Endothelial cell of umbilical vein (primary cell): ENCODE data around the gene INO80C.

Experiments
- EZH2 ChIP-seq: IDR thresholded peaks from 2 replicates; pipeline ENCODE4 v1.6.1; 2012; ENCODE audit warnings: borderline replicate concordance, low read depth, mild to moderate bottlenecking, moderate library complexity, low read length, inconsistent platforms; ENCODE audit not compliant: severe bottlenecking
- JUN ChIP-seq: IDR thresholded peaks from 2 replicates; pipeline ENCODE4 v1.6.1; 2011; ENCODE audit warnings: borderline replicate concordance, low read depth; ENCODE audit not compliant: insufficient read length, insufficient read depth
- MYC ChIP-seq: IDR thresholded peaks from one replicate; pipeline ENCODE4 v1.6.1; 2011; ENCODE audit warnings: mild to moderate bottlenecking, low read depth, low read length
- POLR2A ChIP-seq: IDR thresholded peaks from 2 replicates; pipeline ENCODE4 v1.6.1; 2012; ENCODE audit warnings: low read depth, mild to moderate bottlenecking, control low read depth, low read length
- POLR2AphosphoS5 ChIP-seq: IDR thresholded peaks from 2 replicates; pipeline ENCODE4 v1.6.1; 2012; ENCODE audit warnings: low read depth, mild to moderate bottlenecking, control low read depth, low read length, moderate library complexity; ENCODE audit not compliant: insufficient read depth
- TF ChIP-seq, protein P1 (sequence below): IDR thresholded peaks from 2 replicates; pipeline ENCODE4 v1.6.1; 2011; ENCODE audit not compliant: insufficient read depth, insufficient read length
- TF ChIP-seq, protein P2 (sequence below), 2 donors: IDR thresholded peaks; 1 replicate in 1 of 2; 2 replicates in 1 of 2; pipeline ENCODE4 v1.5.1; 2011; ENCODE audit warnings: low read length in 2 of 2, mild to moderate bottlenecking in 2 of 2, moderate library complexity in 2 of 2, control low read depth in 1 of 2, inconsistent platforms in 1 of 2, low read depth in 1 of 2; ENCODE audit not compliant: insufficient read depth in 1 of 2; ENCODE audit errors: extremely low read depth in 1 of 2

DNA sequence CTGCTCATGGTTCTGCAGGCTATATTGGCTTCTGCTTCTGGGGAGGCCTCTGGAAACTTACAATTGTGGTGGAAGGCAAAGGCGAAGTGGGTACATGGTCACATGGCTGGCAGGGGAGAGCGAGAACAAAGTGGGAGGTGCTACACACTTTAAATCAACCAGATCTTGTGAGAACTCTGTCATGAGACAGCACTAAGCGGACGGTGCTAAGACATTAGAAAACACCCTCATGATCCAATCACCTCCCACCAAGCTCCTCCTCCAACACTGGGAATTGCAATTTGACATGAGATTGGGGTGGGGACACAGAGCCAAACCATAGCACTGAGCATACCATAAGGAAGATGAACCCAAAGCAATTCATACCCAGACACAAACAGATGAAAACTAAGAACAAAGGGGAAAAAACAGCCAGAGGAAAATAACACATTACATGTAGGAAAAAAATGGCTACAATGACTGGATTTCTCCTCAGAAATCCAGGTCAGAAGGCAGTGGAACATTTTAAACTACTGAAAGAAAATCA is 31.1 kb upstream of the INO80C start:
- TF ChIP-seq POLR2AphosphoS5 (no peak), POLR2A (no peak), EZH2 (no peak), JUN (no peak), MYC (no peak)
- TF ChIP-seq, protein P1, sequence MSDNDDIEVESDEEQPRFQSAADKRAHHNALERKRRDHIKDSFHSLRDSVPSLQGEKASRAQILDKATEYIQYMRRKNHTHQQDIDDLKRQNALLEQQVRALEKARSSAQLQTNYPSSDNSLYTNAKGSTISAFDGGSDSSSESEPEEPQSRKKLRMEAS, result no peak
- TF ChIP-seq, protein P2, sequence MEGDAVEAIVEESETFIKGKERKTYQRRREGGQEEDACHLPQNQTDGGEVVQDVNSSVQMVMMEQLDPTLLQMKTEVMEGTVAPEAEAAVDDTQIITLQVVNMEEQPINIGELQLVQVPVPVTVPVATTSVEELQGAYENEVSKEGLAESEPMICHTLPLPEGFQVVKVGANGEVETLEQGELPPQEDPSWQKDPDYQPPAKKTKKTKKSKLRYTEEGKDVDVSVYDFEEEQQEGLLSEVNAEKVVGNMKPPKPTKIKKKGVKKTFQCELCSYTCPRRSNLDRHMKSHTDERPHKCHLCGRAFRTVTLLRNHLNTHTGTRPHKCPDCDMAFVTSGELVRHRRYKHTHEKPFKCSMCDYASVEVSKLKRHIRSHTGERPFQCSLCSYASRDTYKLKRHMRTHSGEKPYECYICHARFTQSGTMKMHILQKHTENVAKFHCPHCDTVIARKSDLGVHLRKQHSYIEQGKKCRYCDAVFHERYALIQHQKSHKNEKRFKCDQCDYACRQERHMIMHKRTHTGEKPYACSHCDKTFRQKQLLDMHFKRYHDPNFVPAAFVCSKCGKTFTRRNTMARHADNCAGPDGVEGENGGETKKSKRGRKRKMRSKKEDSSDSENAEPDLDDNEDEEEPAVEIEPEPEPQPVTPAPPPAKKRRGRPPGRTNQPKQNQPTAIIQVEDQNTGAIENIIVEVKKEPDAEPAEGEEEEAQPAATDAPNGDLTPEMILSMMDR (IDR thresholded peaks at IDR 0.05; ENCODE audit: extremely low read depth in 1 of 2, insufficient read depth in 1 of 2, low read depth in 1 of 2, low read length in 2 of 2), result no peak
